Measurements from ENCODE around the gene CACHD1. TPM values are rescaled to one million over a fixed set of nuclear protein-coding genes. Genes with fewer than 3 reads are reported as not detected.

CACHD1 gene
- total RNA-seq, 4 donors from 2014 or later: 2.2 to 3.6 (median 2.9) TPM

GRCh38 chr1:64516301-64516700 lies 46.4 kb downstream of the CACHD1 start:
- Histone ChIP-seq H3K4me1 (peaks cover 33 to 38% of the 10 kb centered on the region in 2 donors), H3K27me3 (no peaks in the 10 kb centered on the region), H3K27ac (no peak overlapping the region), H3K4me3 (no peak overlapping the region), H3K9me3 (no peaks in the 10 kb centered on the region), H3K36me3 (no peaks in the 10 kb centered on the region)
- no peak for DNase-seq
- in situ Hi-C loops (cut with MboI; ENCODE audit: low sequenced_read_pairs in 4 of 4): no loop called here
- no peak for TF ChIP-seq CTCF (IDR thresholded peaks at IDR 0.05 in 4 of 5, conservative IDR thresholded peaks at IDR 0.05 in 1 of 5)
- TF ChIP-seq POLR2A (IDR thresholded peaks at IDR 0.05): no peak
- ATAC-seq: peak in 1 of 2 donors; percentile 42
- intact Hi-C loops (cut with DNase I; ENCODE audit: low total_unique reads): loop anchor here (5.0 kb wide), 1 partner anchor 39 kb away; no protein-coding TSS in a partner anchor

GRCh38 chr1:64516803-64517568 lies 47.1 kb downstream of the CACHD1 start:
- TF ChIP-seq POLR2A (IDR thresholded peaks at IDR 0.05): no peak
- TF ChIP-seq CTCF (IDR thresholded peaks at IDR 0.05 in 4 of 5, conservative IDR thresholded peaks at IDR 0.05 in 1 of 5): no peak
- DNase-seq (no peak), ATAC-seq (no peak)
- Histone ChIP-seq H3K4me3 (no peak overlapping the region), H3K9me3 (no peaks in the 10 kb centered on the region), H3K36me3 (no peaks in the 10 kb centered on the region), H3K27me3 (no peaks in the 10 kb centered on the region), H3K27ac (no peak overlapping the region), H3K4me1 (peaks cover 33 to 38% of the 10 kb centered on the region in 2 donors)
- in situ Hi-C loops (cut with MboI; ENCODE audit: low sequenced_read_pairs in 4 of 4): no loop called here
- intact Hi-C loops (cut with DNase I; ENCODE audit: low total_unique reads): loop anchor here (5.0 kb wide), 1 partner anchor 40 kb away; no protein-coding TSS in a partner anchor

- intact Hi-C loops (cut with DNase I; ENCODE audit: low total_unique reads): loop anchor here (5.0 kb wide), 1 partner anchor 40 kb away; no protein-coding TSS in a partner anchor
- ATAC-seq: no peak
- no peak for DNase-seq
- TF ChIP-seq CTCF (IDR thresholded peaks at IDR 0.05 in 4 of 5, conservative IDR thresholded peaks at IDR 0.05 in 1 of 5) (no peak), POLR2A (IDR thresholded peaks at IDR 0.05) (no peak)
- Histone ChIP-seq H3K27ac (no peak overlapping the region), H3K9me3 (no peaks in the 10 kb centered on the region), H3K4me1 (peaks cover 33 to 38% of the 10 kb centered on the region in 2 donors), H3K27me3 (no peaks in the 10 kb centered on the region), H3K36me3 (no peaks in the 10 kb centered on the region), H3K4me3 (no peak overlapping the region)
- in situ Hi-C loops (cut with MboI; ENCODE audit: low sequenced_read_pairs in 4 of 4): no loop called here
Measured at GRCh38 chr1:64517640-64518039, 47.7 kb downstream of the CACHD1 start.

- intact Hi-C loops (cut with DNase I; ENCODE audit: low total_unique reads) (loop anchor here (5.0 kb wide), 1 partner anchor 42 kb away; no protein-coding TSS in a partner anchor), in situ Hi-C loops (cut with MboI; ENCODE audit: low sequenced_read_pairs in 4 of 4) (no loop called here)
- Histone ChIP-seq H3K9me3 (no peaks in the 10 kb centered on the region), H3K36me3 (no peaks in the 10 kb centered on the region), H3K4me1 (peaks cover 31 to 36% of the 10 kb centered on the region in 2 donors), H3K27me3 (no peaks in the 10 kb centered on the region), H3K27ac (no peak overlapping the region), H3K4me3 (no peak overlapping the region)
- ATAC-seq: no peak
- DNase-seq: no peak
- TF ChIP-seq CTCF (IDR thresholded peaks at IDR 0.05 in 4 of 5, conservative IDR thresholded peaks at IDR 0.05 in 1 of 5) (no peak), POLR2A (IDR thresholded peaks at IDR 0.05) (no peak)
Measured at GRCh38 chr1:64518692-64519481, 49.0 kb downstream of the CACHD1 start.

All from gastrocnemius medialis (tissue), 4 donors.